Lower leg skin (tissue), 4 donors: ENCODE data around the gene KCNA1. TPM values are rescaled to one million over a fixed set of nuclear protein-coding genes. Genes with fewer than 3 reads are reported as not detected.

Experiments used
- DNase-seq, 2 donors: peaks; one replicate each; pipeline ENCODE4 v3.0.0-alpha.2; 2019; ENCODE audit warnings: low spot score in 2 of 2
- H3K4me3 ChIP-seq: fragments of 200-600 bp; sonication (generic); 2 replicates; pipeline ENCODE4 v1.5.1; 2017; ENCODE audit warnings: mild to moderate bottlenecking, low read depth; ENCODE audit not compliant: poor library complexity, severe bottlenecking
- CTCF ChIP-seq, 3 donors: fragments of 450-650 bp; IDR thresholded peaks; one replicate each; pipeline ENCODE4 v1.5.1; 2016; ENCODE audit warnings: antibody characterized with exemption in 3 of 3, mild to moderate bottlenecking in 3 of 3, moderate library complexity in 2 of 3
- POLR2A ChIP-seq, 2 donors: fragments of 450-650 bp; IDR thresholded peaks; one replicate each; pipeline ENCODE4 v1.6.1; 2016 to 2017; ENCODE audit warnings: antibody characterized with exemption in 2 of 2, mild to moderate bottlenecking in 1 of 2, moderate library complexity in 1 of 2
- WGBS, 2 donors: methylation state at CpG; one replicate each; pipeline ENCODE4 v1.1.5; 2018; 5-methylcytosine and 5-hydroxymethylcytosine counted together
- intact Hi-C: fragments of 100-400 bp; cut with DNase I; formaldehyde crosslinking; loops from one replicate; pipeline ENCODE4 v1.15.0; 2023; ENCODE audit warnings: low total_unique reads
- total RNA-seq, 4 donors: library from RNA; depleted of rRNA; stranded (reverse); fragments of >200 nt; gene quantifications; one replicate each; pipeline ENCODE4 v1.1.0, GENCODE V29; 2016

Gene KCNA1
- total RNA-seq, 4 donors from 2014 or later, result 0.13 to 1.1 TPM; not detected in 2

DNA sequence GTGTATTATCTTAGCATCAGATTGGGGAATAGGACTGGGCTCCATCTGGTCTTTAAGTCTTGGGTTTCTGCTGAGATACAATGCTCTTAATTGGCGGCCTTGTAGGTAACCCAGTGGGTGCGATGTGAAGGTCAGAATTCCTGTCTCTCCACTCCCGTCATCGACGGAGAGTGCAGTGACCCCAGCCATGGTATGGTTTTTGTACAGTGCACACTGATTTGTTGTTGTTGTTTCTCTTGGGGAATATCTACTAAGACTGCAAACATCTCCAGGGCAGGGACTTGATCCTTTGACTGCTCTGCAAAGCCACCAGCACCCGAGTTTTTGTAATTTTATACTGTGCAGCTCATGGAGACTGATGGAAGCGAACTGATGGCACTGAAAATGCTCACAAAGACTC lies 41.4 kb downstream of the KCNA1 start:
- TF ChIP-seq POLR2A (IDR thresholded peaks at IDR 0.05), result no peak
- TF ChIP-seq CTCF (IDR thresholded peaks at IDR 0.05), result no peak
- WGBS, 2 donors, result 91 to 95% methylated on average over 7 of the region's 7 CpGs
- intact Hi-C loops, result no loop called here
- DNase-seq, result no peak
- H3K4me3 ChIP-seq, result no peak overlapping the region

GRCh38 chr12:4951601-4952000 lies 41.9 kb downstream of the KCNA1 start:
- H3K4me3 ChIP-seq, result no peak overlapping the region
- WGBS, 2 donors, result 82 to 83% methylated on average over 3 of the region's 3 CpGs
- DNase-seq, result no peak
- TF ChIP-seq POLR2A (IDR thresholded peaks at IDR 0.05), result no peak
- no peak for TF ChIP-seq CTCF (IDR thresholded peaks at IDR 0.05)
- intact Hi-C loops, result no loop called here

- 60 to 65% methylated on average over 10 of the region's 10 CpGs for WGBS, 2 donors
- peak in 1 of 2 donors; percentile 68 for DNase-seq
- no peak overlapping the region for H3K4me3 ChIP-seq
- intact Hi-C loops, result no loop called here
- TF ChIP-seq CTCF (IDR thresholded peaks at IDR 0.05), result no peak
- no peak for TF ChIP-seq POLR2A (IDR thresholded peaks at IDR 0.05)
Measured at GRCh38 chr12:4954621-4955354, 45.1 kb downstream of the KCNA1 start.

GRCh38 chr12:4956054-4956453 lies 46.3 kb downstream of the KCNA1 start:
- DNase-seq, result no peak
- intact Hi-C loops, result no loop called here

DNA sequence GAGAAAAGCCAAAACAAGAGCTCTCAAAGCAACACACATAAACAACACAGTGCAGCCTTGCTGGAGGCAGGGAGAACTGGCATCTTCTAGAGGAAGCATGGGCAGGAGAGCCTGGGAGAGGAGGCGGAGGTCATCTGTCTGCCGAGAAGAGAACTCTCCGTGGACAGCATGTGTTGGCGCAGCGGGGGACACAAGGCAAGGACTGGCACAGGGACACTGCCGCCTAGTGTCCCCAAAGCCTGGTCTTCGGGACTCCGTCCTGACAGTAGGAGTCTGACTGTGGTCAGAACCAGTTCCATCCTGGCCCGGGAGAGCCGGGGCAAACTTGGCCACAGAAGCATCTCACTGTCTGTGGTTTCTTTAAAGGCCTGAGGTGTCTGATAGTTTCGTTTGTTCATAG lies 47.3 kb downstream of the KCNA1 start:
- DNase-seq, result peak in 1 of 2 donors; percentile 40
- H3K4me3 ChIP-seq, result no peak overlapping the region
- intact Hi-C loops, result no loop called here
- TF ChIP-seq POLR2A (IDR thresholded peaks at IDR 0.05) (no peak), CTCF (IDR thresholded peaks at IDR 0.05) (no peak)
- WGBS, 2 donors, result 78 to 79% methylated on average over 8 to 11 of the region's 11 CpGs

More at GRCh38 chr12:4956054-4956453, 46.3 kb downstream of the KCNA1 start:
- WGBS, 2 donors, result 21 to 24% methylated on average over 2 of the region's 2 CpGs
- no peak for TF ChIP-seq POLR2A (IDR thresholded peaks at IDR 0.05)
- no peak for TF ChIP-seq CTCF (IDR thresholded peaks at IDR 0.05)
- H3K4me3 ChIP-seq, result no peak overlapping the region

- TF ChIP-seq CTCF (IDR thresholded peaks at IDR 0.05), result no peak
- TF ChIP-seq POLR2A (IDR thresholded peaks at IDR 0.05), result no peak
- WGBS, 2 donors, result 67 to 77% methylated on average over 5 of the region's 5 CpGs
Measured at GRCh38 chr12:4957761-4958160, 48.1 kb downstream of the KCNA1 start.

More at GRCh38 chr12:4957761-4958160, 48.1 kb downstream of the KCNA1 start:
- no peak for DNase-seq
- H3K4me3 ChIP-seq, result no peak overlapping the region
- intact Hi-C loops, result no loop called here
